Epithelial cell of proximal tubule (primary cell): ENCODE results near the gene CACNA2D4. TPM values are rescaled to one million over a fixed set of nuclear protein-coding genes. Genes with fewer than 3 reads are reported as not detected.

Source experiments
- DNase-seq: peaks from one replicate; pipeline ENCODE4 v3.0.0-alpha.2; 2011; ENCODE audit warnings: low read depth
- H3K4me3 ChIP-seq: 2 replicates; pipeline ENCODE4 v1.5.1; 2011; ENCODE audit warnings: low read depth, mild to moderate bottlenecking, low read length
- total RNA-seq: library from RNA; depleted of rRNA; stranded (reverse); fragments of >200 nt; gene quantifications from 2 replicates; pipeline ENCODE4 v1.2.3, GENCODE V29; 2015
- TF ChIP-seq, protein P1 (sequence below): conservative IDR thresholded peaks from 2 replicates; pipeline ENCODE4 v1.5.1; 2012; ENCODE audit warnings: low read depth, mild to moderate bottlenecking, low read length

CACNA2D4 gene
- total RNA-seq, 1 donor from 2014 or later, result 1.6 TPM

DNA sequence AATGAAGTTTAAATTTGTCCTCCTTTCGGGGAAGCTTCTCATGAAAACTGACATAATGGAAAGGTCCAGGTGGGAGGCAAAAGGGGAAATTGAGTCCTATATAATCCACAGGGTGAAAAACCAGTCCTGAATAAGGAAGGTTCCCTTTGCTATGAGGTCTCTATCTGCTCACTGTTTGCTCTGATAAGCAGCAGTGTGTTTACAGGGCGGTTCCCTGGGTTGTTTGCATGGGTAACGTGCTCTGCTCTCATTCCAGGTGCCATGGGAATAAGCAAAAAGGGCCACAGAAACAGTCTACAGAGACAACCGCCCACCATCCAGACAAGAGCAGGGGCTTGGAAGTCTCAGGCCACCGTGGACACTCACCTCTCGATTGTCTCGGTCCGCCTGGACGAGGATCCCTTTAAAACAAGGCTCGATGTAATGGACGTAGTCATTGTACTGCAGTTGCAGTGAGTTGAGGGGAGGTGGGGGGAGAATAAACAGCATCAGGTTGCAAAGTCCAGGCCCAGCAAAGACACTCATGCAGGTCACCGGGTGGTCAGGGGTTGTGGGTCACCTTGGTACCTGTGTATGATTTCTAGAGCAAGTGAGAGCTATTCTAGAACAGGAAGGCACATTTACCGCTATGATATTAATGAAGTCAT, 32.7 kb downstream of the CACNA2D4 start:
- H3K4me3 ChIP-seq, result no peak overlapping the region
- DNase-seq, result no peak
- TF ChIP-seq, protein P1, sequence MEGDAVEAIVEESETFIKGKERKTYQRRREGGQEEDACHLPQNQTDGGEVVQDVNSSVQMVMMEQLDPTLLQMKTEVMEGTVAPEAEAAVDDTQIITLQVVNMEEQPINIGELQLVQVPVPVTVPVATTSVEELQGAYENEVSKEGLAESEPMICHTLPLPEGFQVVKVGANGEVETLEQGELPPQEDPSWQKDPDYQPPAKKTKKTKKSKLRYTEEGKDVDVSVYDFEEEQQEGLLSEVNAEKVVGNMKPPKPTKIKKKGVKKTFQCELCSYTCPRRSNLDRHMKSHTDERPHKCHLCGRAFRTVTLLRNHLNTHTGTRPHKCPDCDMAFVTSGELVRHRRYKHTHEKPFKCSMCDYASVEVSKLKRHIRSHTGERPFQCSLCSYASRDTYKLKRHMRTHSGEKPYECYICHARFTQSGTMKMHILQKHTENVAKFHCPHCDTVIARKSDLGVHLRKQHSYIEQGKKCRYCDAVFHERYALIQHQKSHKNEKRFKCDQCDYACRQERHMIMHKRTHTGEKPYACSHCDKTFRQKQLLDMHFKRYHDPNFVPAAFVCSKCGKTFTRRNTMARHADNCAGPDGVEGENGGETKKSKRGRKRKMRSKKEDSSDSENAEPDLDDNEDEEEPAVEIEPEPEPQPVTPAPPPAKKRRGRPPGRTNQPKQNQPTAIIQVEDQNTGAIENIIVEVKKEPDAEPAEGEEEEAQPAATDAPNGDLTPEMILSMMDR, result no peak

DNA sequence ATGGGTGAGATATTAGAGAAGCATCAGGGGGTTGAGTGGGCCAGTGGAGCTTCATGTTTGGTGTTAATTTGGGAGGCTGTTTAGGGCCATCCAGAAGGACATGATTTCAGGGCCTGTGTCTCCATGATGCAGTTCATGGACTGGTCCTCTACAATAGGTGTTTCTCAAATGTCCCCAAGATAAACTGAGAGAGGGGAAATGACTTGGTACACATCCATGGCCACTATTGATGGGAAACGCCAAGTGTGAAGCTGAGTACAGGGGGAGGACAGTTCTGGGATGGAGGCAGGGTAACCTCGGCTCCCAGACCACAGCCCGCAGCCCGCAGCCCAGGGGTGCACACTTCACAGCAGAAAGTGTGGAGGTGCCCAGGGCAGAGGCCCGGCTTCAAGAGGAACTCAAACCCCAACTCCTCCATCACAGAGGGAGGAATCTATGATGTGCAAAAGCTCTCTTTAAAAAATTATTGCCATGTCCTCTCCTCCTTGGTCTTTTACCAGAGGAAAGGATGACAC, 33.3 kb downstream of the CACNA2D4 start:
- no peak for DNase-seq

DNA sequence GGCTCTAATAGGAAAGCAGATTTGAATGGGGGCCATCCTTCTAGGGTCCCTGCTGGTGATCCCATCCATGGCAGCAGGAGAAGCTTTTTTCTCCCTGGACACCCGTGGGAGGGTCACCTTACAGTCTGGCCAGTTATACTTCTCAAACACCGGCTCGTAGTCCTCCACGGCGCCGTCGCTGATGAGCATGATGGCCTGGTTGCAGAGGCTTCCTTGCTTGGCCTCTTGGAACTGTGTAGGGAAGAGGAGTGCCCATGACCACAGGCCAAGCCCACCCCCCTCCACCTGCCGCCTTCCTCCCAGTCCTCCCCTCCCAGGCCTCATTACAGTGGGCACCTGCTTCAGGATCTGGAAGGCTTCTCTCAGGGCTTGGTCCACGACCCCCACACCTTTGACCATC, 33.8 kb downstream of the CACNA2D4 start:
- H3K4me3 ChIP-seq, result no peak overlapping the region
- TF ChIP-seq, protein P1, result no peak
- no peak for DNase-seq

More for the DNA sequence above, 33.3 kb downstream of the CACNA2D4 start:
- H3K4me3 ChIP-seq, result no peak overlapping the region
- TF ChIP-seq, protein P1, result no peak

DNA sequence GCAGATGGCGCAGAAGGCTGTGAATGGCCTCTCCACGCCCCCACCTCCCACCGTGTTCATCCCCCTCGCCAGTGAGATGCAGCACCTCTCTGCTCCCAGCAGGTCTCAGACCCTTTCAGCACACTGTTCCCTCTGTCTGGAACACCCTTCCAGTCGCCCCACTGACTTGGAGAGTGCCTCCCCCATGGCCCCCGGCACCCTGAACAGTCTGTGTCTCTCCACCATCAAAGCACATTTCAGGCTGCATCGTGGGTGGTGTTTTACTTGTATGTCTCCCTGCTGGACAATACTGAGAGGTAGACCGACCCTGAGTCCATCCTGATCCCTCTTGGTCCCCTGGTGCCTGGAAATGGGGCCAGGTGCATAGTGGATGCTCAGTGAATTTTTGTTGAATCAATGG, 34.9 kb downstream of the CACNA2D4 start:
- TF ChIP-seq, protein P1, result no peak
- H3K4me3 ChIP-seq, result no peak overlapping the region
- DNase-seq, result no peak

DNA sequence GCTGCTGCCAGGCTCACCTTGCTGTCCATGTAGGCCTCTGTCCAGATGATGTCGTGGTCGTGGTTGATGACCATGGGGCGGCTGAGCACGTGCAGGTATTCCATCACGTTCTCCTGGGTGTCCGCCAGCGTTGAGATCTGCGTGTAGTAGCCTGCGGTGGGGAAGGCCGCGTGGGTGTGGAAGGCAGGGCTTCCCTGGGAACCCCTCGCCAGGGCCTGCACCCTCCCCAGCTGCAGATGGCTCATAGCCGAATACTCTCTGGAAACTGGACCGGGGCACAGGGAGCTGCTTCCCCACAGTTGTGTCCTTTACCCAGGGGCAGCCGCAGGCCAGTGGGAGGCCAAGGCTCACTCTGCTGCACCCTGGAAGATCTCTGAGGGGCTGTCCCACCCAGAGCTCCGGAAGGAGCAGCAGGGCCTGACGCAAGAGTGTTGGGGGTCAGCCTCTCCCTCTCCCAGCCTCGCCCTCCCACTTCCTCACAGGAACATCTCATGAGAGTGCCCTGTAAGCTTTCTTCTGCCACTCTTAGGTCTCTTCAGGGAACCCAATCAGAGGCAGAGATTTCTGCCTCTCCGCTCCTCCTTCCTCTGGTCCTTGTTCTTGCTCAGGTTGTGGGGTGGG, 35.5 kb downstream of the CACNA2D4 start:
- TF ChIP-seq, protein P1, result no peak
- H3K4me3 ChIP-seq, result no peak overlapping the region
- DNase-seq, result no peak

DNA sequence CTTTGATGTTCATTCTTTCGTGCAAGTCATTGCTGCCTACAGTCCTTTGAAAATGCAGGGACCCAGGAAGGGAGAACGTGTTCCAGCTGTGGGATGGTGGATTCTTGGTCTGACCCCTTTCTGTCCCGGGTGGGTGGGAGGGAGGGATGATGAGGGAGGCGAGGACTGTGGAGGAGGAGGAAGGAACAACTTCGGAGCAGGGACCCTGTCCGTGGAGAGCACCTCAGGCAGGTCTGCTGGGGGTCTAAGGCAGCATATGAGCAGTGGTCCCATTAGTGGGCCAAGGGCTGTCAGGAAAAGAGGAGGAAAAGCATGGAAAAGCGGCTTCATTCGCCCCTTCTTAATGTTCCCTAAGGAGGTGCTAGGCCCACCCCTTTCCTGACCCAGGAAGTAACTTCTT, 36.0 kb downstream of the CACNA2D4 start:
- H3K4me3 ChIP-seq, result no peak overlapping the region
- TF ChIP-seq, protein P1, result no peak
- no peak for DNase-seq

DNA sequence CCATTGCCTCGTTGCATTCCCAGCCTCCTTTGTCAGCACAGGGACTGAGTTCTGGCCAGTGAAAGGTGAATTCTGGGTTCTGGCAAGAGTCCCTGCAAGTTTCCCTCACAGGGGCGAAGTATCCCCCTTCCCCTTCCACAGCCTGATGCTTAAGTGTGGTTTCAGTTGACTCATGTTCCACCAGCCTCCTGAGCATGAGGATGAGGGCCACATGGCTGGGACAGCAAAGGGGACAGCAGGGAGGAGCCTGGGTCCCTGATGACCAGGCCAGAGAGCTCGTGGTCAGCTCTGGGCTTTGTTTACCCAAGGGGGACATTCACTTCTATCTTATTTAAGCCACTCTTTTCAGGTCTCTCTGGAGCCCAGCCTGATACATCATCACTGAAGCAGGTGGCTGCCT, 36.5 kb downstream of the CACNA2D4 start:
- H3K4me3 ChIP-seq, result no peak overlapping the region
- TF ChIP-seq, protein P1, result no peak
- no peak for DNase-seq
